HG03175 (cell line): ENCODE measurements around the gene ZNF212.

Experiments
- ATAC-seq: cut with Tn5 transposase; IDR thresholded peaks from one replicate; pipeline ENCODE4 v1.9.1; 2021; ENCODE audit warnings: mild to moderate bottlenecking, moderate library complexity; ENCODE audit not compliant: unreplicated experiment

The ZNF212 gene

DNA sequence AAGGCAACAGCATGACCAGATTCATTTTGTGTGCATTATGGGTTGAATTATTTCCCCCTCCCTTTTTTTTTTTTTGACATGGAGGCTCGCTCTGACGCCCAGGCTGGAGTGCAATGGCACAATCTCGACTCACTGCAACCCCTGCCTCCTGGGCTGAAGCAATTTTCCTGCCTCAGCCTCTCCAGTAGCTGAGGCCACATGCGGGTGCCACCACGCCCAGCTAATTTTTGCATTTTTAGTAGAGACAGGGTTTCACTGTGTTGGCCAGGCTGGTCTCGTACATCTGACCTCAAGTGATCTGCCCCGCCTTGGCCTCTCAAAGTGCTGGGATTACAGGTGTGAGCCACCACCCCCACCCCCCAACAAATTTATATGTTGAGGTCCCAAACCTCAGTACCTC is 64.6 kb downstream of the ZNF212 start:
- ATAC-seq = no peak
